A549 (cell line): ENCODE results near the gene CCDC137. TPM values are rescaled to one million over a fixed set of nuclear protein-coding genes. Genes with fewer than 3 reads are reported as not detected.
"Not testable (repeated sequence)": the region's sequence is repeated elsewhere in the genome, so short reads cannot be mapped to it uniquely, and the experiment has no call there.

ENCODE experiments used
- ATAC-seq, 2 experiments: fragments of 200-7000 bp in 1 of 2; fragments of >200 bp in 1 of 2; cut with Nextera tagmentation in 1 of 2; cut with Tn5 transposase in 1 of 2; 3 replicates each; pipeline versions ENCODE4 v1.8.0 to v1.9.1; 2018 to 2020; ENCODE audit warnings: mild to moderate bottlenecking in 1 of 2, moderate library complexity in 1 of 2
- CTCF ChIA-PET: fragments of 300-600 bp; sonication (Branson Sonifier 250); formaldehyde crosslinking; extraction: SDS; loops from one replicate; lab custom pipeline; 2021; ENCODE audit warnings: antibody characterized with exemption, inconsistent platforms; lab: Yijun Ruan, JAX
- POLR2A ChIA-PET: fragments of 350-600 bp; formaldehyde crosslinking; extraction: SDS; loops from one replicate; lab custom pipeline; 2021; ENCODE audit warnings: antibody characterized with exemption, inconsistent platforms; lab: Yijun Ruan, JAX
- DNase-seq, 2 experiments: peaks; one replicate each; pipeline versions ENCODE4 v3.0.0 to v3.0.0-alpha.2; 2011 to 2016; ENCODE audit warnings: low read depth in 1 of 2, low spot score in 1 of 2
- FAIRE-seq: peaks from 2 replicates; lab custom pipeline; 2011; peaks lifted over from hg19 to GRCh38; lab: Jason Lieb, UNC
- H3K27ac ChIP-seq, 2 experiments: fragments of >200 bp; sonication (Bioruptor Twin); formaldehyde crosslinking; 3 replicates each; pipeline ENCODE4 v1.5.1; 2016 to 2017
- H3K4me1 ChIP-seq: fragments of >200 bp; sonication (Bioruptor Twin); formaldehyde crosslinking; 3 replicates; pipeline ENCODE4 v1.6.1; 2016
- H3K4me2 ChIP-seq: fragments of >200 bp; sonication (Bioruptor Twin); formaldehyde crosslinking; 3 replicates; pipeline ENCODE4 v1.6.1; 2016
- H3K4me3 ChIP-seq: fragments of >200 bp; sonication (Bioruptor Twin); formaldehyde crosslinking; 3 replicates; pipeline ENCODE4 v1.5.1; 2016
- H3K9me3 ChIP-seq: fragments of >200 bp; sonication (Bioruptor Twin); formaldehyde crosslinking; 3 replicates; pipeline ENCODE4 v1.6.1; 2016
- CEBPB ChIP-seq, 2 experiments: fragments of >200 bp in 1 of 2; sonication (Bioruptor Twin) in 1 of 2; formaldehyde crosslinking in 1 of 2; IDR thresholded peaks; 2 replicates each; pipeline ENCODE4 v1.6.1; 2012 to 2016
- FOSB ChIP-seq: fragments of 250-450 bp; sonication (Bioruptor Pico); IDR thresholded peaks from 2 replicates; pipeline ENCODE4 v1.5.0; 2020; ENCODE audit warnings: mild to moderate bottlenecking, moderate library complexity
- GATA3 ChIP-seq: IDR thresholded peaks from 2 replicates; pipeline ENCODE4 v1.6.1; 2012; ENCODE audit warnings: borderline replicate concordance
- HOXB5 ChIP-seq: fragments of 250-450 bp; sonication (Bioruptor Pico); IDR thresholded peaks from 2 replicates; pipeline ENCODE4 v1.5.0; 2020; ENCODE audit warnings: mild to moderate bottlenecking, moderate library complexity
- JUN ChIP-seq, 2 experiments: fragments of >200 bp; sonication (Bioruptor Twin); formaldehyde crosslinking; IDR thresholded peaks; 2 replicates in 1 of 2; 3 replicates in 1 of 2; pipeline ENCODE4 v1.6.1; 2016 to 2017
- JUNB ChIP-seq: fragments of >200 bp; sonication (Bioruptor Twin); formaldehyde crosslinking; IDR thresholded peaks from 2 replicates; pipeline ENCODE4 v1.6.1; 2016
- MAZ ChIP-seq: fragments of 150-350 bp; IDR thresholded peaks from 2 replicates; pipeline ENCODE4 v1.6.1; 2014; ENCODE audit warnings: antibody characterized with exemption, low read depth, low read length, borderline replicate concordance
- PHF8 ChIP-seq: fragments of 200-600 bp; sonication (generic); IDR thresholded peaks from 2 replicates; pipeline ENCODE4 v1.6.1; 2016; ENCODE audit warnings: low read depth, mild to moderate bottlenecking, antibody characterized with exemption, moderate library complexity, borderline replicate concordance
- POLR2A ChIP-seq: IDR thresholded peaks from 2 replicates; pipeline ENCODE4 v1.6.1; 2012; ENCODE audit warnings: mild to moderate bottlenecking, low read length
- RAD21 ChIP-seq, 2 experiments: fragments of >200 bp in 1 of 2; sonication (Bioruptor Twin) in 1 of 2; formaldehyde crosslinking in 1 of 2; IDR thresholded peaks in 1 of 2; conservative IDR thresholded peaks in 1 of 2; 2 replicates in 1 of 2; 3 replicates in 1 of 2; pipeline ENCODE4 v1.6.1; 2012 to 2018; ENCODE audit warnings: inconsistent platforms in 1 of 2
- RCOR1 ChIP-seq: fragments of 150-350 bp; IDR thresholded peaks from 2 replicates; pipeline ENCODE4 v1.6.1; 2014; ENCODE audit warnings: antibody characterized with exemption, low read length, low read depth
- RNF2 ChIP-seq: fragments of 200-600 bp; sonication (generic); IDR thresholded peaks from 2 replicates; pipeline ENCODE4 v1.6.1; 2016; ENCODE audit warnings: low read depth, mild to moderate bottlenecking, antibody characterized with exemption, moderate library complexity, borderline replicate concordance
- SMC3 ChIP-seq: fragments of >200 bp; sonication (Bioruptor Twin); formaldehyde crosslinking; IDR thresholded peaks from 3 replicates; pipeline ENCODE4 v1.6.1; 2018; ENCODE audit warnings: inconsistent platforms
- ZC3H11A ChIP-seq: fragments of 450-650 bp; IDR thresholded peaks from 2 replicates; pipeline ENCODE4 v1.6.1; 2014; ENCODE audit warnings: antibody characterized with exemption, mild to moderate bottlenecking
- ZFP36 ChIP-seq: fragments of 450-650 bp; IDR thresholded peaks from 2 replicates; pipeline ENCODE4 v1.6.1; 2014; ENCODE audit warnings: borderline replicate concordance; ENCODE audit not compliant: partially characterized antibody
- ZSCAN20 ChIP-seq: fragments of 250-450 bp; sonication (Bioruptor Pico); IDR thresholded peaks from 2 replicates; pipeline ENCODE4 v1.8.0; 2022; ENCODE audit warnings: mild to moderate bottlenecking, moderate library complexity
- WGBS: methylation state at CpG from one replicate; pipeline ENCODE4 v1.1.6; 2017; ENCODE audit errors: missing lambda C conversion rate; 5-methylcytosine and 5-hydroxymethylcytosine counted together
- polyA plus RNA-seq, 4 experiments: library from polyadenylated mRNA; depleted of rRNA in 3 of 4; stranded (reverse); fragments of >200 nt; fragmentation: RNase III in 1 of 4; extraction: RNeasy Plus Mini Kit Qiagen cat#74134 plus additional on column Dnase treatment in 1 of 4; gene quantifications; 2 replicates in 3 of 4; 3 replicates in 1 of 4; pipeline ENCODE4 v1.2.3, GENCODE V29; 2011 to 2017
- TF ChIP-seq, protein P1 (sequence below): fragments of >200 bp; sonication (Bioruptor Twin); formaldehyde crosslinking; IDR thresholded peaks from 3 replicates; pipeline ENCODE4 v1.5.1; 2016
- TF ChIP-seq, protein P2 (sequence below): IDR thresholded peaks from 2 replicates; pipeline ENCODE4 v1.6.1; 2012; ENCODE audit warnings: low read depth, borderline replicate concordance
- TF ChIP-seq, protein P3 (sequence below): fragments of >200 bp; sonication (Bioruptor Twin); formaldehyde crosslinking; IDR thresholded peaks from 2 replicates; pipeline ENCODE4 v1.6.1; 2016
- TF ChIP-seq, protein P4 (sequence below): fragments of 250-450 bp; sonication (Bioruptor Pico); IDR thresholded peaks from 2 replicates; pipeline ENCODE4 v1.5.0; 2021; ENCODE audit warnings: mild to moderate bottlenecking, moderate library complexity, borderline replicate concordance
- TF ChIP-seq, protein P5 (sequence below): fragments of 200-600 bp; sonication (generic); IDR thresholded peaks from 2 replicates; pipeline ENCODE4 v1.6.1; 2016; ENCODE audit warnings: antibody characterized with exemption, mild to moderate bottlenecking, moderate library complexity
- TF ChIP-seq, protein P6 (sequence below): fragments of 450-650 bp; IDR thresholded peaks from 2 replicates; pipeline ENCODE4 v1.6.1; 2014; ENCODE audit warnings: antibody characterized with exemption

Gene CCDC137
- polyA plus RNA-seq, 2 of the 4 experiments (the other 2 are of a cell fraction) = 22.6 to 55.0 TPM

DNA sequence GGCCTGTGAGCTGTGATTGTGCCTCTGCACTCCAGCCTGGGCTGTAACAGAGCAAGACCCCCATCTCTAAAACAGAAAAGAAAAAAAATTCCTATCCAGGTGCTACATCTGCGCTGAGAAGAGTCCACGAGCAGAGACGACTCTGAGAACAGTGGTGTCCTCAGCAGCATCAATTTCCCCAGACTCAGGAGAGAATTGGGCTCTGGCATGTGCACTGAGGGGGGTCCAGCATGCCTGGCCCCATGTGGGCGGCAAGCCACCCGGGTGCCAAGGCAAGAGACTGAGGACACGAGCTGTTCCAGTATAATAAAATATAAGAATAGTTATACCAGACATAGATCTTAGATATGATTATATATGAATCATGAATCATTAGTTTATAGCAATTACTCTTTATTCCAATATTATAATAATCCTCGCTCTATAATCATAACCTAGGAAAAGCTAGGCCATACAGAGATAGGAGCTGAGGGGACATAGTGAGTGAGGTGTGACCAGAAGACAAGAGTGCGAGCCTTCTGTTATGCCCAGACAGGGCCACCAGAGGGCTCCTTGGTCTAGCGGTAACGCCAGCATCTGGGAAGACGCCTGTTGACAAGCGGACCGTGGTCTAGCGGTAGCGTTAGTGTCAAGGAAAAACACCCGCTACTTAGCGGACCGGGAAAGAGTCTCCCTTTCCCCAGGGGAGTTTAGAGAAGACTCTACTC is 9.1 kb downstream of the CCDC137 start:
- DNase-seq (peak in 1 of 2 experiments; percentile 58), FAIRE-seq (peak; percentile 81), ATAC-seq (peak in 1 of 2 experiments; percentile 48; a peak in 4 of 6 replicates)
- not testable (repeated sequence) for H3K27ac ChIP-seq, H3K9me3 ChIP-seq, H3K4me2 ChIP-seq, H3K4me3 ChIP-seq, H3K4me1 ChIP-seq
- POLR2A ChIA-PET = interaction anchor here (0.9 to 1.0 kb wide), 3 partner anchors 9 to 27 kb away, joined by 3 read pairs; partner anchors contain the start of genes CCDC137, MRPL12 and OXLD1
- CTCF ChIA-PET = interaction anchor here (0.6 to 3.7 kb wide), 16 partner anchors 9 to 109 kb away, joined by 3 to 26 read pairs (median 6); partner anchors contain the start of genes ARL16, HGS, MRPL12 and PDE6G
- 37% methylated on average over 18 of the region's 18 CpGs for WGBS
- TF ChIP-seq, protein P1, sequence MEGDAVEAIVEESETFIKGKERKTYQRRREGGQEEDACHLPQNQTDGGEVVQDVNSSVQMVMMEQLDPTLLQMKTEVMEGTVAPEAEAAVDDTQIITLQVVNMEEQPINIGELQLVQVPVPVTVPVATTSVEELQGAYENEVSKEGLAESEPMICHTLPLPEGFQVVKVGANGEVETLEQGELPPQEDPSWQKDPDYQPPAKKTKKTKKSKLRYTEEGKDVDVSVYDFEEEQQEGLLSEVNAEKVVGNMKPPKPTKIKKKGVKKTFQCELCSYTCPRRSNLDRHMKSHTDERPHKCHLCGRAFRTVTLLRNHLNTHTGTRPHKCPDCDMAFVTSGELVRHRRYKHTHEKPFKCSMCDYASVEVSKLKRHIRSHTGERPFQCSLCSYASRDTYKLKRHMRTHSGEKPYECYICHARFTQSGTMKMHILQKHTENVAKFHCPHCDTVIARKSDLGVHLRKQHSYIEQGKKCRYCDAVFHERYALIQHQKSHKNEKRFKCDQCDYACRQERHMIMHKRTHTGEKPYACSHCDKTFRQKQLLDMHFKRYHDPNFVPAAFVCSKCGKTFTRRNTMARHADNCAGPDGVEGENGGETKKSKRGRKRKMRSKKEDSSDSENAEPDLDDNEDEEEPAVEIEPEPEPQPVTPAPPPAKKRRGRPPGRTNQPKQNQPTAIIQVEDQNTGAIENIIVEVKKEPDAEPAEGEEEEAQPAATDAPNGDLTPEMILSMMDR = peak; percentile 46
- TF ChIP-seq RAD21 (conservative IDR thresholded peaks at IDR 0.05 in 1 of 2, IDR thresholded peaks at IDR 0.05 in 1 of 2) (peak; percentile 39 to 47; a peak in 3 of 5 replicates), SMC3 (peak; percentile 34; the same call in 1 of the 3 replicates)

DNA sequence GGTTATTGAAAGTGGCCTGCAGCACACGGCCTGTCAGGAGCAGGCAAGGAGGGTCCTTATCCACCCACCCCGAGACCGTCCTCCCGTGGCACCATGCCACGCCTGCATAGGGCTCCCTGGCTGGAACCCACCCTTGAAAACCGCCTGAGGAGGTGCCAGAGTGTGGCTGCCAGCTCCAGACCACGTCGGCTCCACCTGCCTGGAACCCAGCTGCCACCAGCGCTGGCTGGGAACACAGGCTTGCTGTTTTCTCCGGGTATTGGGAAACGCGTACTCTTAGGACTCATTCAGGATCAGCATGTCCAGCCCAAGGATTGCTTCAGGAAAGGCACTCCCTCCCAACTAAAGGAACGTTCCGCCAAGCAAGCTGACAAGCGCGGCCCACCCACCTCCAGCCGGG is 10.4 kb downstream of the CCDC137 start:
- FAIRE-seq (no peak), ATAC-seq (peak; percentile 4 to 7; a peak in 4 of 6 replicates), DNase-seq (no peak)
- peaks cover 5% of the 10 kb centered on the region for H3K4me1 ChIP-seq
- no peak overlapping the region for H3K27ac ChIP-seq
- CTCF ChIA-PET = interaction anchor here (0.7 to 3.7 kb wide), 15 partner anchors 8 to 158 kb away, joined by 3 to 26 read pairs (median 6); partner anchors contain the start of genes ARL16, HGS, MRPL12 and PDE6G
- WGBS = 96% methylated on average over 17 of the region's 17 CpGs
- no peaks in the 10 kb centered on the region for H3K9me3 ChIP-seq
- no peak overlapping the region for H3K4me2 ChIP-seq
- POLR2A ChIA-PET = no interaction called here
- no peak for TF ChIP-seq ZC3H11A
- TF ChIP-seq PHF8 = no peak
- TF ChIP-seq ZFP36 = no peak
- TF ChIP-seq POLR2A = no peak
- no peak for TF ChIP-seq JUNB
- no peak for TF ChIP-seq RNF2
- no peak for TF ChIP-seq JUN (IDR thresholded peaks at IDR 0.05)
- TF ChIP-seq RCOR1 = no peak
- TF ChIP-seq, protein P2, sequence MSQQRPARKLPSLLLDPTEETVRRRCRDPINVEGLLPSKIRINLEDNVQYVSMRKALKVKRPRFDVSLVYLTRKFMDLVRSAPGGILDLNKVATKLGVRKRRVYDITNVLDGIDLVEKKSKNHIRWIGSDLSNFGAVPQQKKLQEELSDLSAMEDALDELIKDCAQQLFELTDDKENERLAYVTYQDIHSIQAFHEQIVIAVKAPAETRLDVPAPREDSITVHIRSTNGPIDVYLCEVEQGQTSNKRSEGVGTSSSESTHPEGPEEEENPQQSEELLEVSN = no peak
- no peak for TF ChIP-seq FOSB
- no peak for TF ChIP-seq HOXB5 (CRISPR knock-in tag)
- TF ChIP-seq, protein P3, sequence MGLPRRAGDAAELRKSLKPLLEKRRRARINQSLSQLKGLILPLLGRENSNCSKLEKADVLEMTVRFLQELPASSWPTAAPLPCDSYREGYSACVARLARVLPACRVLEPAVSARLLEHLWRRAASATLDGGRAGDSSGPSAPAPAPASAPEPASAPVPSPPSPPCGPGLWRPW = no peak
- TF ChIP-seq, protein P4, sequence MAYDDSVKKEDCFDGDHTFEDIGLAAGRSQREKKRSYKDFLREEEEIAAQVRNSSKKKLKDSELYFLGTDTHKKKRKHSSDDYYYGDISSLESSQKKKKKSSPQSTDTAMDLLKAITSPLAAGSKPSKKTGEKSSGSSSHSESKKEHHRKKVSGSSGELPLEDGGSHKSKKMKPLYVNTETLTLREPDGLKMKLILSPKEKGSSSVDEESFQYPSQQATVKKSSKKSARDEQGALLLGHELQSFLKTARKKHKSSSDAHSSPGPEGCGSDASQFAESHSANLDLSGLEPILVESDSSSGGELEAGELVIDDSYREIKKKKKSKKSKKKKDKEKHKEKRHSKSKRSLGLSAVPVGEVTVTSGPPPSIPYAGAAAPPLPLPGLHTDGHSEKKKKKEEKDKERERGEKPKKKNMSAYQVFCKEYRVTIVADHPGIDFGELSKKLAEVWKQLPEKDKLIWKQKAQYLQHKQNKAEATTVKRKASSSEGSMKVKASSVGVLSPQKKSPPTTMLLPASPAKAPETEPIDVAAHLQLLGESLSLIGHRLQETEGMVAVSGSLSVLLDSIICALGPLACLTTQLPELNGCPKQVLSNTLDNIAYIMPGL (CRISPR knock-in tag) = no peak
- no peak for TF ChIP-seq ZSCAN20 (CRISPR knock-in tag)
- H3K4me3 ChIP-seq = no peak overlapping the region

DNA sequence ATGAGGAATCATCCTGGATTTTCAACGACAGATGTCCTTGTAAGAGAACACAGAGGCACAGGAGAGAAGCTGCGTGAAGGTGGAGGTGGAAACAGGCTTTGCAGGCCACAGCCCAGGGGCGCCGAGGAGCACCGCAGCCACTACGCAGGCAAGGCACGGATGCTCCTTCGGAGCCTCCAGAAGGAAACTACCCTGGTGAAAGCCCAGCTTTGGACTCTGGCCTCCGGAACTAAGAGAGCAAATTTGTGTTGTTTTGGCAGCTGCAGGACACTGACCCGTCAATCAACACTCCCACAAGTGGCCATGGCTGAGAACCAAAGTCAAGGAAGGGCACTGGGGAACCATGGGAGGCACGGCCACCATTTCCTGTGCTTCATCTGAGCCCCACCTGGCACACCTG is 13.6 kb downstream of the CCDC137 start:
- DNase-seq = no peak
- TF ChIP-seq GATA3 (no peak), RNF2 (no peak), CEBPB (IDR thresholded peaks at IDR 0.05) (no peak), FOSB (no peak), MAZ (no peak)
- TF ChIP-seq, protein P5, sequence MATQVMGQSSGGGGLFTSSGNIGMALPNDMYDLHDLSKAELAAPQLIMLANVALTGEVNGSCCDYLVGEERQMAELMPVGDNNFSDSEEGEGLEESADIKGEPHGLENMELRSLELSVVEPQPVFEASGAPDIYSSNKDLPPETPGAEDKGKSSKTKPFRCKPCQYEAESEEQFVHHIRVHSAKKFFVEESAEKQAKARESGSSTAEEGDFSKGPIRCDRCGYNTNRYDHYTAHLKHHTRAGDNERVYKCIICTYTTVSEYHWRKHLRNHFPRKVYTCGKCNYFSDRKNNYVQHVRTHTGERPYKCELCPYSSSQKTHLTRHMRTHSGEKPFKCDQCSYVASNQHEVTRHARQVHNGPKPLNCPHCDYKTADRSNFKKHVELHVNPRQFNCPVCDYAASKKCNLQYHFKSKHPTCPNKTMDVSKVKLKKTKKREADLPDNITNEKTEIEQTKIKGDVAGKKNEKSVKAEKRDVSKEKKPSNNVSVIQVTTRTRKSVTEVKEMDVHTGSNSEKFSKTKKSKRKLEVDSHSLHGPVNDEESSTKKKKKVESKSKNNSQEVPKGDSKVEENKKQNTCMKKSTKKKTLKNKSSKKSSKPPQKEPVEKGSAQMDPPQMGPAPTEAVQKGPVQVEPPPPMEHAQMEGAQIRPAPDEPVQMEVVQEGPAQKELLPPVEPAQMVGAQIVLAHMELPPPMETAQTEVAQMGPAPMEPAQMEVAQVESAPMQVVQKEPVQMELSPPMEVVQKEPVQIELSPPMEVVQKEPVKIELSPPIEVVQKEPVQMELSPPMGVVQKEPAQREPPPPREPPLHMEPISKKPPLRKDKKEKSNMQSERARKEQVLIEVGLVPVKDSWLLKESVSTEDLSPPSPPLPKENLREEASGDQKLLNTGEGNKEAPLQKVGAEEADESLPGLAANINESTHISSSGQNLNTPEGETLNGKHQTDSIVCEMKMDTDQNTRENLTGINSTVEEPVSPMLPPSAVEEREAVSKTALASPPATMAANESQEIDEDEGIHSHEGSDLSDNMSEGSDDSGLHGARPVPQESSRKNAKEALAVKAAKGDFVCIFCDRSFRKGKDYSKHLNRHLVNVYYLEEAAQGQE = no peak
- TF ChIP-seq, protein P6, sequence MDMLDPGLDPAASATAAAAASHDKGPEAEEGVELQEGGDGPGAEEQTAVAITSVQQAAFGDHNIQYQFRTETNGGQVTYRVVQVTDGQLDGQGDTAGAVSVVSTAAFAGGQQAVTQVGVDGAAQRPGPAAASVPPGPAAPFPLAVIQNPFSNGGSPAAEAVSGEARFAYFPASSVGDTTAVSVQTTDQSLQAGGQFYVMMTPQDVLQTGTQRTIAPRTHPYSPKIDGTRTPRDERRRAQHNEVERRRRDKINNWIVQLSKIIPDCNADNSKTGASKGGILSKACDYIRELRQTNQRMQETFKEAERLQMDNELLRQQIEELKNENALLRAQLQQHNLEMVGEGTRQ = no peak
- TF ChIP-seq, all 56 proteins: peak for 0
- FAIRE-seq (no peak), ATAC-seq (no peak)
- Histone ChIP-seq H3K4me3 (no peak overlapping the region), H3K4me2 (no peak overlapping the region), H3K27ac (no peak overlapping the region), H3K9me3 (no peaks in the 10 kb centered on the region), H3K4me1 (peaks cover 17% of the 10 kb centered on the region)
- CTCF ChIA-PET = interaction anchor here (1.0 to 8.1 kb wide), 4 partner anchors 9 to 79 kb away, joined by 3 to 54 read pairs (median 7); no protein-coding TSS in a partner anchor
- POLR2A ChIA-PET = no interaction called here
- 89% methylated on average over 11 of the region's 11 CpGs for WGBS
